PC-9 (cell line): ENCODE results near the gene SAPCD2. TPM values are rescaled to one million over a fixed set of nuclear protein-coding genes. Genes with fewer than 3 reads are reported as not detected.

ENCODE experiments used
- BruUV-seq: library from RNA; stranded (reverse); fragments of 400-500 nt; replicated peaks from 2 replicates; lab custom pipeline; 2021; lab: Mats Ljungman, UMichigan
- CTCF ChIA-PET: fragments of 300-600 bp; sonication (Branson Sonifier 250); formaldehyde crosslinking; loops from one replicate; lab custom pipeline; 2022; ENCODE audit warnings: antibody characterized with exemption; lab: Charles Lee
- POLR2A ChIA-PET: fragments of 300-600 bp; sonication (Branson Sonifier 250); formaldehyde crosslinking; loops from one replicate; lab custom pipeline; 2022; ENCODE audit warnings: antibody characterized with exemption; ENCODE audit not compliant: unreplicated experiment; lab: Charles Lee
- DNase-seq, 2 experiments: peaks; one replicate each; pipeline versions ENCODE4 v3.0.0 to v3.0.0-alpha.2; 2015 to 2022; ENCODE audit warnings: mixed read lengths in 1 of 2
- H2AFZ ChIP-seq: fragments of 200-600 bp; sonication (generic); 2 replicates; pipeline ENCODE4 v1.8.1; 2017; ENCODE audit warnings: antibody characterized with exemption
- H3F3A ChIP-seq: fragments of 200-600 bp; sonication (generic); 2 replicates; pipeline ENCODE4 v1.8.1; 2017; ENCODE audit warnings: antibody characterized with exemption, mild to moderate bottlenecking, low read depth; ENCODE audit not compliant: insufficient read depth
- H3K27ac ChIP-seq: fragments of 200-600 bp; sonication (generic); 2 replicates; pipeline ENCODE4 v1.6.1; 2016; ENCODE audit warnings: mixed run types
- H3K27me3 ChIP-seq: fragments of 200-600 bp; sonication (generic); 2 replicates; pipeline ENCODE4 v1.6.1; 2016; ENCODE audit warnings: low read depth, mixed run types; ENCODE audit not compliant: insufficient read depth
- H3K36me3 ChIP-seq: fragments of 200-600 bp; sonication (generic); 2 replicates; pipeline ENCODE4 v1.6.1; 2016; ENCODE audit warnings: low read depth, mixed run types
- H3K4me1 ChIP-seq: fragments of 200-600 bp; sonication (generic); replicated peaks from 2 replicates; pipeline ENCODE4 v1.6.1; 2016; ENCODE audit warnings: mixed run types; ENCODE audit not compliant: insufficient read depth
- H3K4me2 ChIP-seq: fragments of 200-600 bp; sonication (generic); 2 replicates; pipeline ENCODE4 v1.6.1; 2017; ENCODE audit warnings: mixed run types
- H3K4me3 ChIP-seq: fragments of 200-600 bp; sonication (generic); 2 replicates; pipeline ENCODE4 v1.6.1; 2016; ENCODE audit warnings: mixed run types
- H3K79me2 ChIP-seq: fragments of 200-600 bp; sonication (generic); 2 replicates; pipeline ENCODE4 v1.6.1; 2017; ENCODE audit warnings: low read depth, mixed run types
- H3K9me2 ChIP-seq: fragments of 200-600 bp; sonication (generic); 2 replicates; pipeline ENCODE4 v1.8.1; 2017; ENCODE audit warnings: mild to moderate bottlenecking; ENCODE audit not compliant: insufficient read depth
- H3K9me3 ChIP-seq: fragments of 200-600 bp; sonication (generic); 2 replicates; pipeline ENCODE4 v1.8.1; 2016; ENCODE audit warnings: low read depth; ENCODE audit not compliant: insufficient read depth
- H4K20me1 ChIP-seq: fragments of 200-600 bp; sonication (generic); 2 replicates; pipeline ENCODE4 v1.8.1; 2017; ENCODE audit not compliant: insufficient read depth
- EZH2 ChIP-seq: fragments of 200-600 bp; sonication (generic); IDR thresholded peaks from 2 replicates; pipeline ENCODE4 v1.8.0; 2017; ENCODE audit warnings: antibody characterized with exemption, low read depth
- intact Hi-C: fragments of 100-400 bp; cut with micrococcal nuclease; formaldehyde crosslinking; loops from one replicate; pipeline ENCODE4 v1.10.0; 2022; ENCODE audit not compliant: unreplicated experiment
- total RNA-seq: library from RNA; stranded (reverse); gene quantifications from 2 replicates; pipeline ENCODE4 v1.2.3, GENCODE V29; 2021
- TF ChIP-seq, protein P1 (sequence below): fragments of 200-600 bp; sonication (generic); conservative IDR thresholded peaks from 2 replicates; pipeline ENCODE4 v1.6.1; 2017; ENCODE audit warnings: mixed run types, antibody characterized with exemption, mild to moderate bottlenecking, moderate library complexity

The SAPCD2 gene
- total RNA-seq, 1 experiment from 2014 or later: 50.3 TPM

DNA sequence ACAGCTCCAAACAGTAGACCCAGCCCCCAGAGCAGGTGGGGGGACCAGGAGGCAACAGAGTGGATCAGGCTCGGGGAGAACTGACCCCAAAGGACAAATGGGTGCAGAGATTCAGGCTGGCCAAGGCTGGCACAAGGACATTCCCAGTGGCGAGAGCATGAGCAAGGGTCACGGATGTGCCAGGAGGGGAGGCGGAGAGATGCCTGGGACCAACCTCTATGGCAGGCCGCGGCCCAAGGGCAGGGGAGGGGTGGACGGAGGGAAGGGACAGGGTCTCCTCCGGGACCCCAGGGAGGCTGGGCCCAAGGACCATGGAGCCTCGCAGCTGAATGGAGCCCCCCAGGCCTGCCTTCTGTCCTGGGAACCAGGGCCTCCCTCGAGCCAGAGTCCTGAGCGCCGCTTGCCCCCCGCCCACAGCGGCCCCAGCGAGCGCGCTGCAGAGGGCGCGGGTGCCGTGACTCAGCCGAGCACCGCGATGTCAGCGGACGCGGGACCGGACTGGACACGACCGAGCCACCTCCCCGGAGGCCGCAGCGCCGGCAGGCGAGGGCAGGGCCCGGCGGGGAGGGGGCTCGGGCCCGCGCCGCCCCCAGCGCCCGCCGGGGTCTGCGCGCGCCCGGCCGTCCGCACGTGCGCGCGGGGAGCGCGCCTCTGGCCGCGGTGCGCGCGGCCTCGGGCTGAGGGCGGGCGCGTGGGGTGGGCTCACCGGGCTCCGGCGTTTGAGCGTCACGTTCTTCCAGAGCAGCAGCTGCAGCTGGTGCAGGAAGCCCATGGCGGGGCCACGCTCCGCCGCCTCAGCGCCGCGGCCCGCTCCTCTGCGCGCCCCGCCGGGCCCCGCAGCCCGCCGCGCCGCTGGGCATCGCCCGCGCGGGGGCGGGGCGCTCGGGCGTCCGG lies 42.7 kb downstream of the SAPCD2 start, which contains the start of gene ABCA2:
Gene ABCA2 (minus strand): TSS at position 869 of the 894 bp plus-strand sequence. CDS start 97 bp downstream, at position 772.
- no peaks in the 10 kb centered on the region for H3K9me3 ChIP-seq
- H3K27me3 ChIP-seq: no peaks in the 10 kb centered on the region
- no peak within 1 kb of the TSS for H3K27ac ChIP-seq
- H3K9me2 ChIP-seq: no peaks in the 10 kb centered on the region
- H4K20me1 ChIP-seq: no peaks in the 10 kb centered on the region
- intact Hi-C loops: loop anchor here (5.0 kb wide), 1 partner anchor 180 kb away; the partner anchor contains the start of gene PHPT1
- peak within 1 kb of the TSS; percentile 84 for H2AFZ ChIP-seq
- 0 out of 2 replicates have a peak, but pooled peaks cover 4% of the 10 kb centered on the region for H3F3A ChIP-seq
- no peaks in the 10 kb centered on the region for H3K36me3 ChIP-seq
- DNase-seq: peak in 1 of 2 experiments; percentile 51
- peak within 1 kb of the TSS; percentile 57 for H3K4me3 ChIP-seq
- TF ChIP-seq EZH2: no peak
- TF ChIP-seq, protein P1, sequence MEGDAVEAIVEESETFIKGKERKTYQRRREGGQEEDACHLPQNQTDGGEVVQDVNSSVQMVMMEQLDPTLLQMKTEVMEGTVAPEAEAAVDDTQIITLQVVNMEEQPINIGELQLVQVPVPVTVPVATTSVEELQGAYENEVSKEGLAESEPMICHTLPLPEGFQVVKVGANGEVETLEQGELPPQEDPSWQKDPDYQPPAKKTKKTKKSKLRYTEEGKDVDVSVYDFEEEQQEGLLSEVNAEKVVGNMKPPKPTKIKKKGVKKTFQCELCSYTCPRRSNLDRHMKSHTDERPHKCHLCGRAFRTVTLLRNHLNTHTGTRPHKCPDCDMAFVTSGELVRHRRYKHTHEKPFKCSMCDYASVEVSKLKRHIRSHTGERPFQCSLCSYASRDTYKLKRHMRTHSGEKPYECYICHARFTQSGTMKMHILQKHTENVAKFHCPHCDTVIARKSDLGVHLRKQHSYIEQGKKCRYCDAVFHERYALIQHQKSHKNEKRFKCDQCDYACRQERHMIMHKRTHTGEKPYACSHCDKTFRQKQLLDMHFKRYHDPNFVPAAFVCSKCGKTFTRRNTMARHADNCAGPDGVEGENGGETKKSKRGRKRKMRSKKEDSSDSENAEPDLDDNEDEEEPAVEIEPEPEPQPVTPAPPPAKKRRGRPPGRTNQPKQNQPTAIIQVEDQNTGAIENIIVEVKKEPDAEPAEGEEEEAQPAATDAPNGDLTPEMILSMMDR: no peak
- ChIA-PET POLR2A (no interaction called here), CTCF (interaction anchor here (0.6 to 1.3 kb wide), 3 partner anchors 49 to 237 kb away, joined by 4 to 9 read pairs (median 4); no protein-coding TSS in a partner anchor)
- peaks cover 8% of the 10 kb centered on the region; the same call in 1 of the 2 replicates for H3K4me1 ChIP-seq
- no TSS peak for BruUV-seq
- H3K79me2 ChIP-seq: no peaks in the 10 kb centered on the region
- H3K4me2 ChIP-seq: peak within 1 kb of the TSS; percentile 97

DNA sequence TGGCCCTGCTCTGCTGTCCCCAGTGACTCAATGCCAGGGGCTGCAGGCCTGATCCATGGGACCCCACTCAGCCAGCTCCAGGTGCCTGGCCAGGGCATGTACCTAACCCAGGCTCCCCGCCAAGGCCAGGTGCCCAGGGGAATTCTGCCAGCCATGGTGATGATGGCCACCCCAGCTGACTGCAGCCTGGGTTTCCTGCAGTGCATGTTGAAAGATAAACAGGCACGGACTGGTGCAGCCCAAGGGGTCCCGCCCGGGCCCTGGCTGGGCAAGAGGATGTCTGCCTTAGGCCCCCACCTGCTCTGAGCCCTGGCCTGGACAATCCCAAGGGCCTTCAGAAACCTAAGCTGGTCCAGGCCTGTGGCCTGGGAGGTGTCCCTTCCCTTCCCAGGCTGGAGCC lies 43.5 kb downstream of the SAPCD2 start:
- Histone ChIP-seq H3K4me1 (peaks cover 8% of the 10 kb centered on the region; the same call in 1 of the 2 replicates), H3K79me2 (no peaks in the 10 kb centered on the region), H3K9me3 (no peaks in the 10 kb centered on the region), H3K36me3 (no peaks in the 10 kb centered on the region), H2AFZ (no peak overlapping the region), H3K27ac (no peak overlapping the region), H3K27me3 (no peaks in the 10 kb centered on the region), H4K20me1 (no peaks in the 10 kb centered on the region), H3F3A (0 out of 2 replicates have a peak, but pooled peaks cover 4% of the 10 kb centered on the region), H3K4me3 (peak overlapping the region; percentile 54; the same call in 1 of the 2 replicates), H3K9me2 (no peaks in the 10 kb centered on the region), H3K4me2 (peak overlapping the region; percentile 81)
- intact Hi-C loops: loop anchor here (5.0 kb wide), 1 partner anchor 180 kb away; the partner anchor contains the start of gene PHPT1
- ChIA-PET CTCF (interaction anchor here (0.6 to 1.1 kb wide), 3 partner anchors 48 to 207 kb away, joined by 4 to 9 read pairs (median 5); no protein-coding TSS in a partner anchor), POLR2A (no interaction called here)
- TSS peak; percentile 39 for BruUV-seq
- TF ChIP-seq, protein P1: no peak
- TF ChIP-seq EZH2: no peak
- DNase-seq: no peak

DNA sequence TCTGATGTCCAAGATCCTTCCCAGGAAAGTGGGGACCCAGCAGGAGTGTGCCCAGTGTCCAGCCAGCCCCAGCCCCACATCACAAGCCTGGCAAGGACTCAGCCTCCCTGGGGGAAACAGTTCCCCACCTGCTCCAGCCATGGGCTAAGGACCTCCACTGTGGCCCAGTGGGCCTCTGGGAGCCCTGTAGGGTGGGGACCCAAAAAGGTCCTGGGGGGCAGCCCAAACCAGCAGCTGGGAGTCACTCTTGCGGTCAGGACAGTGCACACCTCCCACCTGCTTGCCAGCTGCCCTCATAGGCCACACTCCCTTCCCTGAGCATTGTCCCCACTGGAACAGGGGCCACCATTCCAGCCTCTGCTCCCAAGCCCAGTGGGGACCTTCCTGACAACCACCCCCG lies 44.0 kb downstream of the SAPCD2 start:
- H2AFZ ChIP-seq: no peak overlapping the region
- H3K79me2 ChIP-seq: no peaks in the 10 kb centered on the region
- no TSS peak for BruUV-seq
- peaks cover 8% of the 10 kb centered on the region; the same call in 1 of the 2 replicates for H3F3A ChIP-seq
- H3K4me1 ChIP-seq: peaks cover 8% of the 10 kb centered on the region; the same call in 1 of the 2 replicates
- no peaks in the 10 kb centered on the region for H3K36me3 ChIP-seq
- H3K4me3 ChIP-seq: no peak overlapping the region
- CTCF ChIA-PET: interaction anchor here (0.6 to 1.1 kb wide), 5 partner anchors 9 to 570 kb away, joined by 3 to 15 read pairs (median 5); no protein-coding TSS in a partner anchor
- H3K27me3 ChIP-seq: no peaks in the 10 kb centered on the region
- peak overlapping the region; percentile 81 for H3K4me2 ChIP-seq
- no peak for TF ChIP-seq EZH2
- TF ChIP-seq, protein P1: no peak
- intact Hi-C loops: loop anchor here (5.0 kb wide), 1 partner anchor 179 kb away; the partner anchor contains the start of gene PHPT1
- H3K9me3 ChIP-seq: no peaks in the 10 kb centered on the region
- no peak overlapping the region for H3K27ac ChIP-seq
- H3K9me2 ChIP-seq: no peaks in the 10 kb centered on the region
- DNase-seq: no peak
- POLR2A ChIA-PET: no interaction called here
- H4K20me1 ChIP-seq: no peaks in the 10 kb centered on the region; the same call in 1 of the 2 replicates
